Measurements from ENCODE around the gene SPRR5.

DNA sequence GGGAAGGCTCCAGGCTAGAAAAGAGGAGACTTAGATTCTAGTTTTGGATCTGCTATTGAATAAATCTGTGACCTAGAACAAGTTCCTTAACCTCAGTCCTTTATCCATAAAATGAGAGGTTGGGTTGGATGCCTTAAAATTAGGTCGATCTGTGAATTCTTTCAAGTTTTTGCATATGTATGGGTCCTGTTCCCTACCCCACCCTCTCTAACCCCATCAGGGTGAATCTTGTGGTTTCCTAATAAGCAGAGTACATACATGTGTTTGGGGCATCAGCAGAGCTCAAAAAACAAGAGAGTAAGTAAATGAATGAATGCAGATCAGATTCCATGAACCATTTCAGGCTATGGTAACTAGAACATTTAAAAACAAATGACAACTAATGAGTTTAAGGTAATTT is 29.7 kb downstream of the SPRR5 start:
- TF ChIP-seq CTCF (IDR thresholded peaks at IDR 0.05; ENCODE audit: insufficient read depth, low read depth, low read length) (no peak), EZH2 (IDR thresholded peaks at IDR 0.05; ENCODE audit: insufficient read depth, low read length) (no peak)
